Erythroblast (primary cell): Measurements from ENCODE around the gene GRIK4.

Experiments
- GATA1 ChIP-seq: IDR thresholded peaks from 2 replicates; pipeline ENCODE4 v1.6.1; 2011; ENCODE audit warnings: low read depth, mild to moderate bottlenecking, control low read depth, low read length, moderate library complexity
- POLR2A ChIP-seq: IDR thresholded peaks from 2 replicates; pipeline ENCODE4 v1.6.1; 2011; ENCODE audit warnings: mild to moderate bottlenecking, low read length

GRCh38 chr11:120739780-120740179 lies 228.2 kb downstream of the GRIK4 start:
- TF ChIP-seq POLR2A, result no peak
- TF ChIP-seq GATA1, result no peak
